ENCODE results near the gene SLC25A39. TPM values are rescaled to one million over a fixed set of nuclear protein-coding genes. Genes with fewer than 3 reads are reported as not detected.
"Not testable (repeated sequence)": the region's sequence is repeated elsewhere in the genome, so short reads cannot be mapped to it uniquely, and the experiment has no call there.

The SLC25A39 gene
- total and polyA plus RNA-seq, 2 experiments from 2014 or later = 92.7 to 179 TPM

GRCh38 chr17:44333371-44333770, 8.7 kb upstream of the SLC25A39 start:
- 79% methylated on average over 5 of the region's 5 CpGs for WGBS (ENCODE audit: low lambda C conversion rate, missing lambda C conversion rate)
- no peak for TF ChIP-seq EZH2 (IDR thresholded peaks at IDR 0.05; ENCODE audit: borderline replicate concordance)
- no peak for TF ChIP-seq EZH2phosphoT487 (IDR thresholded peaks at IDR 0.05; ENCODE audit: low read depth, severe bottlenecking, unreplicated experiment)
- TF ChIP-seq CTCF (IDR thresholded peaks at IDR 0.05; ENCODE audit: poor library complexity) = no peak

GRCh38 chr17:44331249-44331760, 6.7 kb upstream of the SLC25A39 start:
- H3K27ac ChIP-seq = no peak overlapping the region
- no peak overlapping the region for H3K4me3 ChIP-seq
- no peak for TF ChIP-seq EZH2 (IDR thresholded peaks at IDR 0.05; ENCODE audit: borderline replicate concordance)
- TF ChIP-seq EZH2phosphoT487 (IDR thresholded peaks at IDR 0.05; ENCODE audit: low read depth, severe bottlenecking, unreplicated experiment) = no peak
- TF ChIP-seq CTCF (IDR thresholded peaks at IDR 0.05; ENCODE audit: poor library complexity) = peak; percentile 73
- H2AFZ ChIP-seq = no peak overlapping the region
- no peaks in the 10 kb centered on the region for H3K79me2 ChIP-seq
- peaks cover 1% of the 10 kb centered on the region for H3K4me1 ChIP-seq (ENCODE audit: insufficient read depth)
- H3K4me2 ChIP-seq = no peak overlapping the region
- H4K20me1 ChIP-seq (ENCODE audit: insufficient read depth, poor library complexity, severe bottlenecking) = no peaks in the 10 kb centered on the region
- no peaks in the 10 kb centered on the region for H3K9me2 ChIP-seq (replicated peaks; ENCODE audit: insufficient read depth)
- no peaks in the 10 kb centered on the region for H3K27me3 ChIP-seq
- no peaks in the 10 kb centered on the region for H3K36me3 ChIP-seq (replicated peaks; ENCODE audit: insufficient read depth, low read depth)
- H3K9me3 ChIP-seq (ENCODE audit: low read depth) = no peaks in the 10 kb centered on the region
- DNase-seq (ENCODE audit: low spot score) = peak; percentile 91
- WGBS (ENCODE audit: low lambda C conversion rate, missing lambda C conversion rate) = 13% methylated on average over 7 of the region's 7 CpGs

More at GRCh38 chr17:44333371-44333770, 8.7 kb upstream of the SLC25A39 start:
- no peak overlapping the region for H3K4me3 ChIP-seq
- no peak overlapping the region for H3K27ac ChIP-seq
- no peaks in the 10 kb centered on the region for H3K4me1 ChIP-seq (ENCODE audit: insufficient read depth)
- no peak overlapping the region for H2AFZ ChIP-seq
- H3K27me3 ChIP-seq = no peaks in the 10 kb centered on the region
- no peaks in the 10 kb centered on the region for H3K9me2 ChIP-seq (replicated peaks; ENCODE audit: insufficient read depth)
- H4K20me1 ChIP-seq (ENCODE audit: insufficient read depth, poor library complexity, severe bottlenecking) = no peaks in the 10 kb centered on the region
- DNase-seq (ENCODE audit: low spot score) = no peak
- H3K4me2 ChIP-seq = no peak overlapping the region
- no peaks in the 10 kb centered on the region for H3K36me3 ChIP-seq (replicated peaks; ENCODE audit: insufficient read depth, low read depth)
- H3K9me3 ChIP-seq (ENCODE audit: low read depth) = no peaks in the 10 kb centered on the region
- H3K79me2 ChIP-seq = no peaks in the 10 kb centered on the region

- not testable (repeated sequence) for H3K79me2 ChIP-seq; H2AFZ ChIP-seq; H3K27me3 ChIP-seq; H3K27ac ChIP-seq; H3K9me2 ChIP-seq (replicated peaks; ENCODE audit: insufficient read depth); H3K4me2 ChIP-seq; H3K9me3 ChIP-seq (ENCODE audit: low read depth); H4K20me1 ChIP-seq (ENCODE audit: insufficient read depth, poor library complexity, severe bottlenecking); H3K4me3 ChIP-seq; DNase-seq (ENCODE audit: low spot score); H3K36me3 ChIP-seq (replicated peaks; ENCODE audit: insufficient read depth, low read depth)
- peaks cover 10% of the 10 kb centered on the region for H3K4me1 ChIP-seq (ENCODE audit: insufficient read depth)
- 87% methylated on average over 5 of the region's 5 CpGs for WGBS (ENCODE audit: low lambda C conversion rate, missing lambda C conversion rate)
These were observed 5.6 kb upstream of the SLC25A39 start for GRCh38 chr17:44330263-44330662.

GRCh38 chr17:44329516-44329915, 4.9 kb upstream of the SLC25A39 start:
- 89% methylated on average over 7 of the region's 7 CpGs for WGBS (ENCODE audit: low lambda C conversion rate, missing lambda C conversion rate)

More at GRCh38 chr17:44329516-44329915, 4.9 kb upstream of the SLC25A39 start:
- H3K36me3 ChIP-seq (replicated peaks; ENCODE audit: insufficient read depth, low read depth); H3K27ac ChIP-seq; H3K4me3 ChIP-seq; H3K9me3 ChIP-seq (ENCODE audit: low read depth); DNase-seq (ENCODE audit: low spot score); H3K79me2 ChIP-seq; H3K9me2 ChIP-seq (replicated peaks; ENCODE audit: insufficient read depth); H4K20me1 ChIP-seq (ENCODE audit: insufficient read depth, poor library complexity, severe bottlenecking); H2AFZ ChIP-seq; H3K27me3 ChIP-seq; H3K4me2 ChIP-seq: not testable (repeated sequence)
- peaks cover 10% of the 10 kb centered on the region for H3K4me1 ChIP-seq (ENCODE audit: insufficient read depth)
